Brain microvascular endothelial cell (primary cell): ENCODE measurements around the gene TLR1.
"Not testable (repeated sequence)": the region's sequence is repeated elsewhere in the genome, so short reads cannot be mapped to it uniquely, and the experiment has no call there.

Experiments
- DNase-seq: peaks from one replicate; pipeline ENCODE4 v3.0.0-alpha.2; 2020
- H3K27ac ChIP-seq: fragments of 250-450 bp; sonication (Bioruptor Pico); 2 replicates; pipeline ENCODE4 v1.5.1; 2020; ENCODE audit warnings: mild to moderate bottlenecking, moderate library complexity
- H3K27me3 ChIP-seq: fragments of 250-450 bp; sonication (Bioruptor Pico); replicated peaks from 2 replicates; pipeline ENCODE4 v1.5.1; 2020; ENCODE audit warnings: mild to moderate bottlenecking
- H3K36me3 ChIP-seq: fragments of 250-450 bp; sonication (Bioruptor Pico); replicated peaks from 2 replicates; pipeline ENCODE4 v1.5.1; 2020; ENCODE audit warnings: mild to moderate bottlenecking
- H3K4me3 ChIP-seq: 2 replicates; pipeline ENCODE4 v1.5.1; 2011; ENCODE audit warnings: low read depth, mild to moderate bottlenecking, control low read depth, low read length, moderate library complexity
- CTCF ChIP-seq: IDR thresholded peaks from 2 replicates; pipeline ENCODE4 v1.5.1; 2011; ENCODE audit warnings: low read depth, mild to moderate bottlenecking, moderate library complexity, low read length, control low read depth, inconsistent platforms; ENCODE audit errors: missing control alignments
- in situ Hi-C: cut with HindIII; loops from 2 replicates; pipeline ENCODE4 v1.10.0; 2017; ENCODE audit warnings: low sequenced_read_pairs, low pct_ligation_motif_present

TLR1 gene

GRCh38 chr4:38818441-38818976 lies 13.9 kb upstream of the TLR1 start:
- Histone ChIP-seq H3K27ac (no peak overlapping the region), H3K27me3 (no peaks in the 10 kb centered on the region), H3K36me3 (no peaks in the 10 kb centered on the region), H3K4me3 (no peak overlapping the region)
- in situ Hi-C loops: no loop called here
- TF ChIP-seq CTCF: no peak
- DNase-seq: no peak

GRCh38 chr4:38815885-38816782 lies 11.5 kb upstream of the TLR1 start:
- Histone ChIP-seq H3K27me3 (no peaks in the 10 kb centered on the region), H3K27ac (no peak overlapping the region), H3K36me3 (no peaks in the 10 kb centered on the region), H3K4me3 (no peak overlapping the region)
- no peak for DNase-seq
- no peak for TF ChIP-seq CTCF
- in situ Hi-C loops: no loop called here

GRCh38 chr4:38814386-38814785 lies 9.8 kb upstream of the TLR1 start:
- H3K27ac ChIP-seq: no peak overlapping the region
- TF ChIP-seq CTCF: no peak
- in situ Hi-C loops: no loop called here
- H3K36me3 ChIP-seq: no peaks in the 10 kb centered on the region
- no peak for DNase-seq
- H3K27me3 ChIP-seq: no peaks in the 10 kb centered on the region
- H3K4me3 ChIP-seq: no peak overlapping the region

GRCh38 chr4:38811297-38811696 lies 6.7 kb upstream of the TLR1 start:
- in situ Hi-C loops: no loop called here
- TF ChIP-seq CTCF: no peak
- no peak overlapping the region for H3K27ac ChIP-seq

GRCh38 chr4:38807462-38807861 lies 2.9 kb upstream of the TLR1 start:
- H3K4me3 ChIP-seq, DNase-seq, H3K27me3 ChIP-seq, in situ Hi-C loops, H3K36me3 ChIP-seq, H3K27ac ChIP-seq: not testable (repeated sequence)

More at GRCh38 chr4:38811297-38811696, 6.7 kb upstream of the TLR1 start:
- H3K36me3 ChIP-seq: no peaks in the 10 kb centered on the region
- DNase-seq: no peak
- H3K27me3 ChIP-seq: no peaks in the 10 kb centered on the region
- no peak overlapping the region for H3K4me3 ChIP-seq

GRCh38 chr4:38806251-38806650 lies 1.7 kb upstream of the TLR1 start:
- H3K36me3 ChIP-seq, H3K4me3 ChIP-seq, H3K27ac ChIP-seq, in situ Hi-C loops, DNase-seq, H3K27me3 ChIP-seq: not testable (repeated sequence)
